ENCODE measurements around the gene SLF2. TPM values are rescaled to one million over a fixed set of nuclear protein-coding genes. Genes with fewer than 3 reads are reported as not detected.

Gene SLF2
- total and polyA plus RNA-seq, 8 donors: 9.5 to 16.8 (median 11.8) TPM

DNA sequence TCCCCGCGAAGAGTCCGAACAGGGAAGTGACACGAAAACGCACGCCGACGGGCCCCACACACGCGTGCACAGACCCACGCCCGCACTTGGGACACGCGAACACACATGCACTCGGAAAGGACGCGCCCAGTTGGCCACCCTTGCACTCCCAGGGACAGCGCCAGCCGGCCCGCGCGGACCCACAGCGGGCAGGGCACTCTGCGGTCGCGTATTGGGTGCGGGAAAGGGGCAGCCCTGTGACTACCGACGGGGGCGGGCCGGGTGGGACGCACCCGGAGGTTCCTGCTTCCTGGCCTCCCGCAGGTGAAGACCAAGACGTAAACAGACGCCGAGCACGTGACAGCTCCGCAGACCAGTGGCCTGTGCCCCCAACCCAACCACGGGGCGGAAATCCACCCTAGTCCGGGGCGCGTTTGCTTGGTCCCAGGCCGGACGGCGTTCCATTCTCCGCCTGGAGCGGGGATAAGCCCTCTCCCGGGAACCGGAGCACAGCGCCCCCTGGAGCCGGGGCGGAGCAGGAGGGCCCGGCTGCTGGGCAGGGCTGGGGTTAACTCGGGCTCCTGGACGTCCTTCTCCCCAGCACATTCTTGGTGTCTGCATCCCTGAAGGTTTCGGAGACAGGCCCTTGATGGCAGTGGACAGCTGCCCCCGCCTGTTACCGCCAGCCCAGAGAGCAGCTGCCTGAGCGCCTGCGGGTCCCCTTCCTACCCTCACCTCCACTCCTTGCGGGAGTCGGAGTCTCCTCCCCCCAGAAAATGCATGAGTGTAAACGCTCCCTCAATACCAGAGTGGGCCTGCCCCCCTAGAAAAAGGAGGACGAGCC lies 84.8 kb downstream of the SLF2 start:
- whole genome bisulfite sequencing, 2 donors: 0% methylated on average over 56 to 66 of the region's 66 CpGs
- Histone ChIP-seq H3K4me3 (peak overlapping the region; percentile 47 to 91 (median 84)), H3K27me3 (no peaks in the 10 kb centered on the region), H3K4me1 (peaks cover 0 to 20% (median 8%) of the 10 kb centered on the region in 3 donors), H3K27ac (peak overlapping the region; percentile 95 to 99 (median 98)), H3K9me3 (no peaks in the 10 kb centered on the region), H3K36me3 (no peaks in the 10 kb centered on the region)
- intact Hi-C loops (cut with DNase I): no loop called here
- DNase-seq (peak; percentile 78 to 97 (median 88)), ATAC-seq (peak; percentile 64 to 79 (median 72)), FAIRE-seq (no peak)
- peak; percentile 75 to 93 (median 90) for TF ChIP-seq CTCF (IDR thresholded peaks at IDR 0.05)

- TF ChIP-seq CTCF (IDR thresholded peaks at IDR 0.05): no peak
- H3K4me1 ChIP-seq: peaks cover 0 to 20% (median 8%) of the 10 kb centered on the region in 3 donors
- no peak for FAIRE-seq
- peaks cover 0 to 1% (median under 1%) of the 10 kb centered on the region in 3 donors for H3K36me3 ChIP-seq
- intact Hi-C loops (cut with DNase I): no loop called here
- no peaks in the 10 kb centered on the region for H3K9me3 ChIP-seq
- no peaks in the 10 kb centered on the region for H3K27me3 ChIP-seq
- 2% methylated on average over 24 to 25 of the region's 25 CpGs for WGBS, 2 donors
- ATAC-seq: peak; percentile 66 to 74 (median 68)
- peak overlapping the region; percentile 95 to 99 (median 98) for H3K27ac ChIP-seq
- peak; percentile 84 to 96 (median 90) for DNase-seq
- peak overlapping the region; percentile 47 to 91 (median 84) for H3K4me3 ChIP-seq
These were observed 85.6 kb downstream of the SLF2 start for GRCh38 chr10:100998183-100998990.

DNA sequence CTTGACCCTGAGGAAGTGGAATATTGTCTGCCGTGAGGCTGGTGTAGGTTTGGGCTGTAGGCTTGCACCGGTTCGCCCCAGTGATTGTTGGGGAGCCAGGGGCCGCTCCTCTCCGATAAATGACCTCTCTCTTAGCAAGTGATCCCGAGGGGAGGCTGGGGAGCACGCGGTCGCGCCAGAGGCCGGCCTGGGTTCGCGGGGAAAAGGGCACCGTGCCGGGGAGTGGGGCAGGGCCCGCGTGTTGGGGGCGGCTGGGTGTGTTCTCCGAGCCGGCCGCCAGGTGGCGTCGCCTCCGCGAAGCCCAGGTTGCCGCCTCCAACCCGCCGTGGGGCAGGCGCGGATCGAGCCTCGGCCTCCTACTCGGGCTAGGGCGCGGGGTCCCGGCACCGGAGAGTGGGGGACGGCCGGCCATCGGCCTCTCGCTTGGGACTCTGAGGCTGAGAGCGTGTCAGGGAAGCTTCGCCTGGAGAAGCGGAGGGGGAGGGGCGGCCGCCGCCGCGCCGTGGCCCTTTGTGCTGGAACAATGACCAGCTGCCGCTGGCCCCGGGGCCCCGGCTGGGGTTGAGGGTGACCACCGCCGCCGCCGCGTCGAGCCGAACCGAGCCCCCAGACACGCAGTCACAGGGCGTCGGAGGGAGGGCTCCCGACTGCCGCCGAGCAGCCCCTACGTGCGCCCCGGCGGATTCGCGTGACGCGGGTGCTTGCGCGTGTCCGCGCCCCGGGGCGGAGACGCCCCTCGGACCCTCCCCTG lies 86.4 kb downstream of the SLF2 start:
- H3K27me3 ChIP-seq: no peaks in the 10 kb centered on the region
- peaks cover 0 to 20% (median 8%) of the 10 kb centered on the region in 3 donors for H3K4me1 ChIP-seq
- peak; percentile 71 to 93 (median 83) for DNase-seq
- 0% methylated on average over 57 to 83 of the region's 83 CpGs for WGBS, 2 donors
- peak; percentile 64 to 81 (median 72) for ATAC-seq
- H3K36me3 ChIP-seq: peaks cover 0 to 7% (median 5%) of the 10 kb centered on the region in 3 donors
- no peak for FAIRE-seq
- H3K27ac ChIP-seq: peak overlapping the region; percentile 95 to 99 (median 98)
- peak; percentile 93 to 99 (median 97) for TF ChIP-seq CTCF (IDR thresholded peaks at IDR 0.05)
- peak overlapping the region; percentile 47 to 91 (median 84) for H3K4me3 ChIP-seq
- H3K9me3 ChIP-seq: no peaks in the 10 kb centered on the region
- intact Hi-C loops (cut with DNase I): no loop called here

GRCh38 chr10:100999742-101000126 lies 87.0 kb downstream of the SLF2 start, which contains the start of gene LZTS2:
LZTS2 (plus strand) TSS chr10:100999808; CDS start chr10:101002539, 2,731 bp downstream.
- H3K27me3 ChIP-seq: no peaks in the 10 kb centered on the region
- H3K9me3 ChIP-seq: no peaks in the 10 kb centered on the region
- 1% methylated on average over 38 to 44 of the region's 44 CpGs for WGBS, 2 donors
- peak within 1 kb of the TSS; percentile 47 to 91 (median 84) for H3K4me3 ChIP-seq
- ATAC-seq: peak in 2 of 4 donors; percentile 41 to 51
- peak within 1 kb of the TSS; percentile 95 to 99 (median 98) for H3K27ac ChIP-seq
- peaks cover 0 to 20% (median 8%) of the 10 kb centered on the region in 3 donors for H3K4me1 ChIP-seq
- H3K36me3 ChIP-seq: peaks cover 0 to 7% (median 5%) of the 10 kb centered on the region in 3 donors
- FAIRE-seq: no peak
- no peak for TF ChIP-seq CTCF (IDR thresholded peaks at IDR 0.05)
- no peak for DNase-seq
- intact Hi-C loops (cut with DNase I): no loop called here

Data from pancreas (tissue), 10 donors.